PC-9 (cell line): ENCODE measurements around the gene RNF186. TPM values are rescaled to one million over a fixed set of nuclear protein-coding genes. Genes with fewer than 3 reads are reported as not detected.

Experiments
- BruUV-seq: library from RNA; stranded (reverse); fragments of 400-500 nt; replicated peaks from 2 replicates; lab custom pipeline; 2021; lab: Mats Ljungman, UMichigan
- CTCF ChIA-PET: fragments of 300-600 bp; sonication (Branson Sonifier 250); formaldehyde crosslinking; loops from one replicate; lab custom pipeline; 2022; ENCODE audit warnings: antibody characterized with exemption; lab: Charles Lee
- POLR2A ChIA-PET: fragments of 300-600 bp; sonication (Branson Sonifier 250); formaldehyde crosslinking; loops from one replicate; lab custom pipeline; 2022; ENCODE audit warnings: antibody characterized with exemption; ENCODE audit not compliant: unreplicated experiment; lab: Charles Lee
- DNase-seq, 2 experiments: peaks; one replicate each; pipeline versions ENCODE4 v3.0.0 to v3.0.0-alpha.2; 2015 to 2022; ENCODE audit warnings: mixed read lengths in 1 of 2
- H2AFZ ChIP-seq: fragments of 200-600 bp; sonication (generic); 2 replicates; pipeline ENCODE4 v1.8.1; 2017; ENCODE audit warnings: antibody characterized with exemption
- H3F3A ChIP-seq: fragments of 200-600 bp; sonication (generic); 2 replicates; pipeline ENCODE4 v1.8.1; 2017; ENCODE audit warnings: antibody characterized with exemption, mild to moderate bottlenecking, low read depth; ENCODE audit not compliant: insufficient read depth
- H3K27ac ChIP-seq: fragments of 200-600 bp; sonication (generic); 2 replicates; pipeline ENCODE4 v1.6.1; 2016; ENCODE audit warnings: mixed run types
- H3K27me3 ChIP-seq: fragments of 200-600 bp; sonication (generic); 2 replicates; pipeline ENCODE4 v1.6.1; 2016; ENCODE audit warnings: low read depth, mixed run types; ENCODE audit not compliant: insufficient read depth
- H3K36me3 ChIP-seq: fragments of 200-600 bp; sonication (generic); 2 replicates; pipeline ENCODE4 v1.6.1; 2016; ENCODE audit warnings: low read depth, mixed run types
- H3K4me1 ChIP-seq: fragments of 200-600 bp; sonication (generic); replicated peaks from 2 replicates; pipeline ENCODE4 v1.6.1; 2016; ENCODE audit warnings: mixed run types; ENCODE audit not compliant: insufficient read depth
- H3K4me2 ChIP-seq: fragments of 200-600 bp; sonication (generic); 2 replicates; pipeline ENCODE4 v1.6.1; 2017; ENCODE audit warnings: mixed run types
- H3K4me3 ChIP-seq: fragments of 200-600 bp; sonication (generic); 2 replicates; pipeline ENCODE4 v1.6.1; 2016; ENCODE audit warnings: mixed run types
- H3K79me2 ChIP-seq: fragments of 200-600 bp; sonication (generic); 2 replicates; pipeline ENCODE4 v1.6.1; 2017; ENCODE audit warnings: low read depth, mixed run types
- H3K9me2 ChIP-seq: fragments of 200-600 bp; sonication (generic); 2 replicates; pipeline ENCODE4 v1.8.1; 2017; ENCODE audit warnings: mild to moderate bottlenecking; ENCODE audit not compliant: insufficient read depth
- H3K9me3 ChIP-seq: fragments of 200-600 bp; sonication (generic); 2 replicates; pipeline ENCODE4 v1.8.1; 2016; ENCODE audit warnings: low read depth; ENCODE audit not compliant: insufficient read depth
- H4K20me1 ChIP-seq: fragments of 200-600 bp; sonication (generic); 2 replicates; pipeline ENCODE4 v1.8.1; 2017; ENCODE audit not compliant: insufficient read depth
- EZH2 ChIP-seq: fragments of 200-600 bp; sonication (generic); IDR thresholded peaks from 2 replicates; pipeline ENCODE4 v1.8.0; 2017; ENCODE audit warnings: antibody characterized with exemption, low read depth
- intact Hi-C: fragments of 100-400 bp; cut with micrococcal nuclease; formaldehyde crosslinking; loops from one replicate; pipeline ENCODE4 v1.10.0; 2022; ENCODE audit not compliant: unreplicated experiment
- total RNA-seq: library from RNA; stranded (reverse); gene quantifications from 2 replicates; pipeline ENCODE4 v1.2.3, GENCODE V29; 2021
- TF ChIP-seq, protein P1 (sequence below): fragments of 200-600 bp; sonication (generic); conservative IDR thresholded peaks from 2 replicates; pipeline ENCODE4 v1.6.1; 2017; ENCODE audit warnings: mixed run types, antibody characterized with exemption, mild to moderate bottlenecking, moderate library complexity

RNF186 gene
- total RNA-seq, 1 experiment from 2014 or later, result not detected

DNA sequence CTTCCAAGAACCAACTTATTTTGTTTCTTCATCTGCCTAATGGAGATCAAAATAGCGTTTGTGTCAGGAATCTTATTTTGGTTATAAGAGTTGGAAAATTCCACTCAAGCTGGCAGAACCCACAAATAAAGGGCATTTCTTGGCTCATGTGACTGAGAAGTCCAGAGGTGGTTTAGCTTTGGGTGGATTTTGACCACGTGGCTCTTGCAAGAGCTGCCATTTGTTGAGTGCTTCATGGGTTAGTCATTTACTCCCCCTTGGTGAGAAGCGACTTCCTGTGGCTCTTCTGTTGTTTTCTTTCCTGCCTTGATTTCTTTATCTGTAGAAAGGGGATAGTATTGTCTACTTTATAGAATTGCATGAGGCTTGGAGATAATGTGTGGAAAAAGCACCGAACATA lies 9.5 kb upstream of the RNF186 start:
- no peaks in the 10 kb centered on the region for H4K20me1 ChIP-seq
- H3K4me1 ChIP-seq, result no peaks in the 10 kb centered on the region
- H3K36me3 ChIP-seq, result no peaks in the 10 kb centered on the region
- intact Hi-C loops, result no loop called here
- TF ChIP-seq, protein P1, sequence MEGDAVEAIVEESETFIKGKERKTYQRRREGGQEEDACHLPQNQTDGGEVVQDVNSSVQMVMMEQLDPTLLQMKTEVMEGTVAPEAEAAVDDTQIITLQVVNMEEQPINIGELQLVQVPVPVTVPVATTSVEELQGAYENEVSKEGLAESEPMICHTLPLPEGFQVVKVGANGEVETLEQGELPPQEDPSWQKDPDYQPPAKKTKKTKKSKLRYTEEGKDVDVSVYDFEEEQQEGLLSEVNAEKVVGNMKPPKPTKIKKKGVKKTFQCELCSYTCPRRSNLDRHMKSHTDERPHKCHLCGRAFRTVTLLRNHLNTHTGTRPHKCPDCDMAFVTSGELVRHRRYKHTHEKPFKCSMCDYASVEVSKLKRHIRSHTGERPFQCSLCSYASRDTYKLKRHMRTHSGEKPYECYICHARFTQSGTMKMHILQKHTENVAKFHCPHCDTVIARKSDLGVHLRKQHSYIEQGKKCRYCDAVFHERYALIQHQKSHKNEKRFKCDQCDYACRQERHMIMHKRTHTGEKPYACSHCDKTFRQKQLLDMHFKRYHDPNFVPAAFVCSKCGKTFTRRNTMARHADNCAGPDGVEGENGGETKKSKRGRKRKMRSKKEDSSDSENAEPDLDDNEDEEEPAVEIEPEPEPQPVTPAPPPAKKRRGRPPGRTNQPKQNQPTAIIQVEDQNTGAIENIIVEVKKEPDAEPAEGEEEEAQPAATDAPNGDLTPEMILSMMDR, result no peak
- TF ChIP-seq EZH2, result no peak
- H3K4me2 ChIP-seq, result no peak overlapping the region
- no peaks in the 10 kb centered on the region for H3K9me2 ChIP-seq
- ChIA-PET POLR2A (no interaction called here), CTCF (no interaction called here)
- H3K4me3 ChIP-seq, result no peak overlapping the region
- H3K27ac ChIP-seq, result no peak overlapping the region
- H3F3A ChIP-seq, result no peaks in the 10 kb centered on the region
- no peaks in the 10 kb centered on the region for H3K9me3 ChIP-seq
- no peak overlapping the region for H2AFZ ChIP-seq
- BruUV-seq, result no TSS peak
- no peak for DNase-seq
- no peaks in the 10 kb centered on the region for H3K27me3 ChIP-seq
- H3K79me2 ChIP-seq, result no peaks in the 10 kb centered on the region

DNA sequence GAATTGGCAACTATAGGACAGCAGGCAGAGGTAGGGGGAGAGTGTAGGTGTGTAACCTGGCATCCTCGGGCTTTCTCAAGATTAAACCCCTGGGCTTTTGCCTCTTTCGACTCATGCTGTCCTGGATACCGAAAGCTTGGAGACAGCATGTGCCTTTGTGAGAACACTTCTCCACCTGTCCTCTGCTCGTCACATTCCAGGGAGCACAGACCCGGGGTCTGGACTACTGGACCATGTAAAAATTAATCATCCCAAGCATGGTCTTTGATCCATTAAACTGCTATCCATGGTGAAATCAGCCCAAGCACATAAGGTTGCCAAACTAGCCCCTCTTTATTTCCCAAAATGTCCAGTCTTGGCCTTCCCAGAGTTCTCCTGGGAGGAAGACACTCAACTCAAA lies 9.0 kb upstream of the RNF186 start:
- H4K20me1 ChIP-seq, result no peaks in the 10 kb centered on the region
- ChIA-PET POLR2A (no interaction called here), CTCF (no interaction called here)
- H2AFZ ChIP-seq, result no peak overlapping the region
- no peak overlapping the region for H3K4me2 ChIP-seq
- H3K27ac ChIP-seq, result no peak overlapping the region
- no peaks in the 10 kb centered on the region for H3K27me3 ChIP-seq
- TF ChIP-seq, protein P1, result no peak
- TF ChIP-seq EZH2, result no peak
- no peaks in the 10 kb centered on the region for H3K36me3 ChIP-seq
- BruUV-seq, result no TSS peak
- intact Hi-C loops, result no loop called here
- H3K4me1 ChIP-seq, result no peaks in the 10 kb centered on the region
- no peaks in the 10 kb centered on the region for H3F3A ChIP-seq
- no peak for DNase-seq
- no peaks in the 10 kb centered on the region for H3K9me2 ChIP-seq
- H3K9me3 ChIP-seq, result no peaks in the 10 kb centered on the region
- H3K4me3 ChIP-seq, result no peak overlapping the region
- no peaks in the 10 kb centered on the region for H3K79me2 ChIP-seq

DNA sequence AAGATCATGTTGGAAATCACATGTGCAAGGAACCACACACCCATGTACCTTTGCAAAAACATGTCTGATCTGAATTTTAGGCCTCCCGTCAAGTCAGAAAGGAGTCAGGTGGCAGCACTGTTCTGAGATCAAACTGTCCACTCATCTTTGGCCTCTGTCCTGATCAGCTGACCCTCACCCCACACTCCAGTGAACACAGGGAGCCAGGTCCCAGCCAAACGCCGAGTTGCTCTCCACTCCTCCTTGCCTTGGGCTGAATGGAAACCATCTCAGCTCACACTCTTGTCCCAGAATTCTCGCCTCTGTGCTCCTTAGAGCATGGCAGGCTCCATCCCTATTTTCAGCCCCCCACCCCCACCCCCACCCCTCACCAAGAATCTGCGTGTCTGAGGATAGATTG lies 4.6 kb upstream of the RNF186 start:
- Histone ChIP-seq H3K4me1 (no peaks in the 10 kb centered on the region), H3F3A (no peaks in the 10 kb centered on the region), H3K9me3 (no peaks in the 10 kb centered on the region), H3K27ac (no peak overlapping the region), H3K36me3 (no peaks in the 10 kb centered on the region), H3K27me3 (no peaks in the 10 kb centered on the region), H2AFZ (no peak overlapping the region), H3K79me2 (no peaks in the 10 kb centered on the region), H4K20me1 (no peaks in the 10 kb centered on the region), H3K9me2 (no peaks in the 10 kb centered on the region), H3K4me3 (no peak overlapping the region), H3K4me2 (no peak overlapping the region)
- BruUV-seq, result no TSS peak
- no peak for DNase-seq
- intact Hi-C loops, result no loop called here
- ChIA-PET POLR2A (no interaction called here), CTCF (no interaction called here)
- no peak for TF ChIP-seq EZH2
- TF ChIP-seq, protein P1, result no peak
